T-helper 2 cell treated with Interferon-gamma antibody and Interleukin-4, amounts not matched to agents 5 μg/mL and 100 μg/mL, for 36 hours (primary cell): ENCODE measurements around the gene LMCD1.

Experiments
- DNase-seq: peaks from one replicate; pipeline ENCODE4 v3.0.0; 2021; ENCODE audit warnings: low spot score
- H3K27ac Mint-ChIP-seq: one replicate; pipeline ENCODE4 v1.8.0; 2021; ENCODE audit warnings: mild to moderate bottlenecking, mixed read lengths
- H3K27me3 Mint-ChIP-seq: one replicate; pipeline ENCODE4 v1.8.0; 2021; ENCODE audit warnings: low read depth, mixed read lengths
- H3K36me3 Mint-ChIP-seq: one replicate; pipeline ENCODE4 v1.8.0; 2021; ENCODE audit warnings: low read depth, mixed read lengths
- H3K4me1 Mint-ChIP-seq: one replicate; pipeline ENCODE4 v1.8.0; 2021; ENCODE audit warnings: low read depth, mixed read lengths
- H3K4me3 Mint-ChIP-seq: one replicate; pipeline ENCODE4 v1.8.0; 2022; ENCODE audit warnings: mild to moderate bottlenecking, moderate library complexity, mixed read lengths
- H3K9me3 Mint-ChIP-seq: one replicate; pipeline ENCODE4 v1.8.0; 2021; ENCODE audit warnings: mixed read lengths

The LMCD1 gene

GRCh38 chr3:8472549-8472948 is 29.1 kb upstream of the LMCD1 start:
- DNase-seq: no peak
- no peaks in the 10 kb centered on the region for H3K27me3 Mint-ChIP-seq
- no peaks in the 10 kb centered on the region for H3K9me3 Mint-ChIP-seq
- H3K4me1 Mint-ChIP-seq: no peaks in the 10 kb centered on the region
- no peak overlapping the region for H3K4me3 Mint-ChIP-seq
- H3K27ac Mint-ChIP-seq: no peak overlapping the region
- H3K36me3 Mint-ChIP-seq: no peaks in the 10 kb centered on the region

- H3K4me3 Mint-ChIP-seq: no peak overlapping the region
Observed at GRCh38 chr3:8473029-8473428, 28.6 kb upstream of the LMCD1 start.

GRCh38 chr3:8473990-8474389 is 27.6 kb upstream of the LMCD1 start:
- no peak overlapping the region for H3K27ac Mint-ChIP-seq
- no peaks in the 10 kb centered on the region for H3K4me1 Mint-ChIP-seq
- H3K4me3 Mint-ChIP-seq: no peak overlapping the region
- DNase-seq: no peak
- H3K36me3 Mint-ChIP-seq: no peaks in the 10 kb centered on the region
- H3K27me3 Mint-ChIP-seq: no peaks in the 10 kb centered on the region
- no peaks in the 10 kb centered on the region for H3K9me3 Mint-ChIP-seq

More at GRCh38 chr3:8473029-8473428, 28.6 kb upstream of the LMCD1 start:
- H3K9me3 Mint-ChIP-seq: no peaks in the 10 kb centered on the region
- no peaks in the 10 kb centered on the region for H3K36me3 Mint-ChIP-seq
- no peak for DNase-seq
- no peaks in the 10 kb centered on the region for H3K27me3 Mint-ChIP-seq
- no peaks in the 10 kb centered on the region for H3K4me1 Mint-ChIP-seq
- no peak overlapping the region for H3K27ac Mint-ChIP-seq

- no peak overlapping the region for H3K27ac Mint-ChIP-seq
- no peaks in the 10 kb centered on the region for H3K9me3 Mint-ChIP-seq
- no peaks in the 10 kb centered on the region for H3K27me3 Mint-ChIP-seq
- H3K4me1 Mint-ChIP-seq: no peaks in the 10 kb centered on the region
- no peak overlapping the region for H3K4me3 Mint-ChIP-seq
- H3K36me3 Mint-ChIP-seq: no peaks in the 10 kb centered on the region
- DNase-seq: no peak
Observed at GRCh38 chr3:8474991-8475390, 26.6 kb upstream of the LMCD1 start.

- no peak for DNase-seq
- H3K9me3 Mint-ChIP-seq: no peaks in the 10 kb centered on the region
- no peaks in the 10 kb centered on the region for H3K27me3 Mint-ChIP-seq
- H3K27ac Mint-ChIP-seq: no peak overlapping the region
- H3K4me1 Mint-ChIP-seq: no peaks in the 10 kb centered on the region
- no peak overlapping the region for H3K4me3 Mint-ChIP-seq
- no peaks in the 10 kb centered on the region for H3K36me3 Mint-ChIP-seq
Observed at GRCh38 chr3:8480699-8481098, 20.9 kb upstream of the LMCD1 start.

- Mint-ChIP-seq H3K9me3 (no peaks in the 10 kb centered on the region), H3K27me3 (no peaks in the 10 kb centered on the region), H3K27ac (no peak overlapping the region), H3K4me1 (no peaks in the 10 kb centered on the region), H3K36me3 (no peaks in the 10 kb centered on the region), H3K4me3 (no peak overlapping the region)
- no peak for DNase-seq
Observed at GRCh38 chr3:8481380-8481779, 20.2 kb upstream of the LMCD1 start.

GRCh38 chr3:8482263-8482662 is 19.4 kb upstream of the LMCD1 start:
- no peak overlapping the region for H3K27ac Mint-ChIP-seq
- no peak for DNase-seq
- no peaks in the 10 kb centered on the region for H3K36me3 Mint-ChIP-seq
- no peak overlapping the region for H3K4me3 Mint-ChIP-seq
- no peaks in the 10 kb centered on the region for H3K4me1 Mint-ChIP-seq
- no peaks in the 10 kb centered on the region for H3K27me3 Mint-ChIP-seq
- H3K9me3 Mint-ChIP-seq: no peaks in the 10 kb centered on the region

GRCh38 chr3:8482960-8483665 is 18.5 kb upstream of the LMCD1 start:
- no peak overlapping the region for H3K27ac Mint-ChIP-seq
- no peak for DNase-seq
- no peak overlapping the region for H3K4me3 Mint-ChIP-seq
- H3K36me3 Mint-ChIP-seq: no peaks in the 10 kb centered on the region
- no peaks in the 10 kb centered on the region for H3K27me3 Mint-ChIP-seq
- H3K9me3 Mint-ChIP-seq: no peaks in the 10 kb centered on the region
- no peaks in the 10 kb centered on the region for H3K4me1 Mint-ChIP-seq

GRCh38 chr3:8484409-8485140 is 17.0 kb upstream of the LMCD1 start:
- Mint-ChIP-seq H3K4me3 (no peak overlapping the region), H3K4me1 (no peaks in the 10 kb centered on the region), H3K27me3 (no peaks in the 10 kb centered on the region), H3K27ac (no peak overlapping the region), H3K36me3 (no peaks in the 10 kb centered on the region), H3K9me3 (no peaks in the 10 kb centered on the region)
- no peak for DNase-seq

GRCh38 chr3:8485141-8485870 is 16.3 kb upstream of the LMCD1 start:
- H3K27ac Mint-ChIP-seq: no peak overlapping the region
- H3K27me3 Mint-ChIP-seq: no peaks in the 10 kb centered on the region
- no peaks in the 10 kb centered on the region for H3K4me1 Mint-ChIP-seq

GRCh38 chr3:8485943-8486342 is 15.7 kb upstream of the LMCD1 start:
- no peaks in the 10 kb centered on the region for H3K27me3 Mint-ChIP-seq
- no peak for DNase-seq
- H3K27ac Mint-ChIP-seq: no peak overlapping the region
- no peaks in the 10 kb centered on the region for H3K36me3 Mint-ChIP-seq
- H3K9me3 Mint-ChIP-seq: no peaks in the 10 kb centered on the region
- H3K4me1 Mint-ChIP-seq: no peaks in the 10 kb centered on the region
- H3K4me3 Mint-ChIP-seq: no peak overlapping the region

More at GRCh38 chr3:8485141-8485870, 16.3 kb upstream of the LMCD1 start:
- Mint-ChIP-seq H3K9me3 (no peaks in the 10 kb centered on the region), H3K36me3 (no peaks in the 10 kb centered on the region), H3K4me3 (no peak overlapping the region)
- no peak for DNase-seq

- no peak for DNase-seq
- no peaks in the 10 kb centered on the region for H3K4me1 Mint-ChIP-seq
- H3K27ac Mint-ChIP-seq: no peak overlapping the region
- H3K27me3 Mint-ChIP-seq: no peaks in the 10 kb centered on the region
- no peaks in the 10 kb centered on the region for H3K36me3 Mint-ChIP-seq
- H3K4me3 Mint-ChIP-seq: no peak overlapping the region
- no peaks in the 10 kb centered on the region for H3K9me3 Mint-ChIP-seq
Observed at GRCh38 chr3:8486434-8486833, 15.2 kb upstream of the LMCD1 start.

- Mint-ChIP-seq H3K9me3 (no peaks in the 10 kb centered on the region), H3K27ac (no peak overlapping the region), H3K4me1 (no peaks in the 10 kb centered on the region), H3K36me3 (no peaks in the 10 kb centered on the region), H3K27me3 (no peaks in the 10 kb centered on the region), H3K4me3 (no peak overlapping the region)
- no peak for DNase-seq
Observed at GRCh38 chr3:8486936-8487335, 14.7 kb upstream of the LMCD1 start.

GRCh38 chr3:8488411-8488810 is 13.2 kb upstream of the LMCD1 start:
- no peak overlapping the region for H3K27ac Mint-ChIP-seq
- H3K4me3 Mint-ChIP-seq: no peak overlapping the region
- no peaks in the 10 kb centered on the region for H3K27me3 Mint-ChIP-seq
- no peaks in the 10 kb centered on the region for H3K4me1 Mint-ChIP-seq
- no peaks in the 10 kb centered on the region for H3K36me3 Mint-ChIP-seq
- H3K9me3 Mint-ChIP-seq: no peaks in the 10 kb centered on the region
- no peak for DNase-seq
